HCT116 (cell line): ENCODE data around the gene USP10. TPM values are rescaled to one million over a fixed set of nuclear protein-coding genes. Genes with fewer than 3 reads are reported as not detected.

ENCODE experiments used
- ATAC-seq: fragments of 200-7000 bp; cut with Tn5 transposase; 2 replicates; pipeline ENCODE4 v1.9.1; 2020; ENCODE audit warnings: mild to moderate bottlenecking, moderate library complexity
- BruUV-seq: library from RNA; stranded (reverse); fragments of 400-500 nt; replicated peaks from 2 replicates; lab custom pipeline; 2021; lab: Mats Ljungman, UMichigan
- CTCF ChIA-PET: fragments of 300-600 bp; sonication (Branson Sonifier 250); formaldehyde crosslinking; loops from one replicate; lab custom pipeline; 2021; ENCODE audit warnings: antibody characterized with exemption; lab: Charles Lee
- POLR2A ChIA-PET: fragments of 300-600, 350-600 bp; sonication (Branson Sonifier 250); formaldehyde crosslinking; loops from one replicate; lab custom pipeline; 2021; ENCODE audit warnings: antibody characterized with exemption; lab: Charles Lee
- RAD21 ChIA-PET, 2 experiments: fragments of 300-600 bp; sonication (Branson Sonifier 250); formaldehyde crosslinking; loops; one replicate each; lab custom pipeline; 2023; ENCODE audit warnings: low total read pairs in 2 of 2; ENCODE audit not compliant: uncharacterized antibody in 2 of 2, unreplicated experiment in 2 of 2, low non-redundant PET in 1 of 2; lab: Charles Lee
- DNase-seq: peaks from one replicate; pipeline ENCODE4 v3.0.0-alpha.2; 2010; ENCODE audit warnings: low read depth, low spot score
- H2AFZ ChIP-seq: fragments of 200-600 bp; shearing (Covaris generic), sonication (generic); 2 replicates; pipeline ENCODE4 v1.6.1; 2017; ENCODE audit warnings: low read depth, mixed run types, mixed read lengths, antibody characterized with exemption, low read length; ENCODE audit not compliant: poor library complexity, severe bottlenecking
- H3K27ac ChIP-seq: 2 replicates; pipeline ENCODE4 v1.5.1; 2012; ENCODE audit warnings: low read depth, low read length
- H3K27me3 ChIP-seq: fragments of 200-600 bp; sonication (generic); 2 replicates; pipeline ENCODE4 v1.6.1; 2016; ENCODE audit warnings: mixed run types, low read length, mixed read lengths; ENCODE audit not compliant: insufficient read depth
- H3K36me3 ChIP-seq, 2 experiments: fragments of 200-500 bp in 1 of 2; fragments of 200-600 bp in 1 of 2; sonication (Bioruptor generic) in 1 of 2; sonication (generic) in 1 of 2; 2 replicates each; pipeline versions ENCODE4 v1.5.1 to v1.6.1; 2014 to 2016; ENCODE audit warnings: low read length in 2 of 2, inconsistent platforms in 1 of 2, mixed read lengths in 1 of 2, mixed run types in 1 of 2; ENCODE audit not compliant: insufficient read depth in 2 of 2, control insufficient read depth in 1 of 2
- H3K4me1 ChIP-seq, 2 experiments: fragments of 200-600 bp in 1 of 2; sonication (generic) in 1 of 2; 2 replicates each; pipeline versions ENCODE4 v1.5.1 to v1.6.1; 2012 to 2017; ENCODE audit warnings: low read length in 2 of 2, inconsistent platforms in 1 of 2, mild to moderate bottlenecking in 1 of 2, mixed read lengths in 1 of 2, mixed run types in 1 of 2, moderate library complexity in 1 of 2; ENCODE audit not compliant: insufficient read depth in 2 of 2, control insufficient read depth in 1 of 2
- H3K4me2 ChIP-seq: fragments of 200-600 bp; sonication (generic); 2 replicates; pipeline ENCODE4 v1.6.1; 2017; ENCODE audit warnings: mixed run types, low read length, mixed read lengths
- H3K4me3 ChIP-seq, 2 experiments: fragments of 200-600 bp in 1 of 2; sonication (generic) in 1 of 2; replicated peaks in 1 of 2; 2 replicates each; pipeline ENCODE4 v1.5.1; 2011 to 2016; ENCODE audit warnings: low read length in 2 of 2, control low read depth in 1 of 2, low read depth in 1 of 2, mild to moderate bottlenecking in 1 of 2, mixed read lengths in 1 of 2, mixed run types in 1 of 2
- H3K79me2 ChIP-seq: fragments of 200-600 bp; sonication (generic); 2 replicates; pipeline ENCODE4 v1.6.1; 2017; ENCODE audit warnings: mild to moderate bottlenecking, mixed run types, low read length, moderate library complexity, mixed read lengths; ENCODE audit not compliant: insufficient read depth
- H3K9ac ChIP-seq: fragments of 200-600 bp; sonication (generic); 2 replicates; pipeline ENCODE4 v1.6.1; 2016; ENCODE audit warnings: low read length, mixed read lengths
- H3K9me2 ChIP-seq: fragments of 200-600 bp; sonication (generic), shearing (Covaris generic); 2 replicates; pipeline ENCODE4 v1.6.1; 2017; ENCODE audit warnings: mixed run types, mild to moderate bottlenecking, moderate library complexity; ENCODE audit not compliant: insufficient read depth
- H3K9me3 ChIP-seq, 2 experiments: fragments of 200-500 bp in 1 of 2; fragments of 200-600 bp in 1 of 2; sonication (Bioruptor generic) in 1 of 2; sonication (generic) in 1 of 2; 2 replicates each; pipeline ENCODE4 v1.6.1; 2014 to 2017; ENCODE audit warnings: low read length in 2 of 2, mixed read lengths in 2 of 2, inconsistent platforms in 1 of 2, low read depth in 1 of 2, mild to moderate bottlenecking in 1 of 2, mixed run types in 1 of 2, moderate library complexity in 1 of 2; ENCODE audit not compliant: control insufficient read depth in 1 of 2, insufficient read depth in 1 of 2
- H4K20me1 ChIP-seq: fragments of 200-600 bp; sonication (generic), shearing (Covaris generic); 2 replicates; pipeline ENCODE4 v1.6.1; 2017; ENCODE audit warnings: mixed run types, mild to moderate bottlenecking, moderate library complexity; ENCODE audit not compliant: insufficient read depth
- ATF3 ChIP-seq: IDR thresholded peaks from 2 replicates; pipeline ENCODE4 v1.6.1; 2012
- CEBPB ChIP-seq: IDR thresholded peaks from 2 replicates; pipeline ENCODE4 v1.6.1; 2012; ENCODE audit warnings: low read depth
- ELF1 ChIP-seq: IDR thresholded peaks from 2 replicates; pipeline ENCODE4 v1.6.1; 2012; ENCODE audit warnings: low read depth, borderline replicate concordance
- POLR2AphosphoS5 ChIP-seq: IDR thresholded peaks from 2 replicates; pipeline ENCODE4 v1.6.1; 2011; ENCODE audit warnings: mild to moderate bottlenecking, low read depth, low read length, moderate library complexity
- SIN3A ChIP-seq: IDR thresholded peaks from 2 replicates; pipeline ENCODE4 v1.6.1; 2012; ENCODE audit warnings: low read depth
- intact Hi-C: fragments of 100-400 bp; cut with micrococcal nuclease; formaldehyde crosslinking; loops from 2 replicates; pipeline ENCODE4 v1.10.0; 2022
- total RNA-seq: library from RNA; stranded (reverse); gene quantifications from one replicate; pipeline ENCODE4 v1.2.1, GENCODE V29; 2021; ENCODE audit not compliant: unreplicated experiment

The USP10 gene
- total RNA-seq, 1 experiment from 2014 or later, result 175 TPM

DNA sequence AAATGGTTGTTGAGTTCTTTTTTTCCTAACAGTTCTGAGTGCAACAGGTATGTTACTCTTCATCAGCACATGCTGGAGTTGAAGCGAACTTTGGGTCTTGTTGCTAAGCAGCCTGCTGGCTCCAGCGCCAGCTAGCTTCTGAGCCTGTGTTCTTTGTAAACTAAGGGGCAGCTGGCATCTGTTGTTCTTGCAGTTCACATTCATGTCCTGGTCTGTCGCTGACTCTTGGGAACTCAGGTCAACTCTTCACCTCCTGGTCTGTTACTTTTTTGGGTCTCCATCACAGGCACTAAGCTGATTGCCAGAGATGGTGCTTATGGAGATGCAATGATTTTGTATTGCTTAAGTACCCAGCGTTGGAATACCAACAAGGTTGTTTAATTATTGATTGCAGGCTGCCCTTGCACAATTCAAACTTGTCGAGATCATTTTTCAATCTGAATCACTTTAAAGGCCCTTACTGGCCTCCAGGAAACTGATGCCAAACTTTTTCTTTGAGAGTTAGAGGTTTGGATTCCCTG lies 40.9 kb downstream of the USP10 start:
- no peak for TF ChIP-seq CEBPB
- TF ChIP-seq SIN3A, result no peak
- TF ChIP-seq POLR2AphosphoS5, result no peak
- TF ChIP-seq ELF1, result no peak
- ATAC-seq, result no peak
- H3K4me2 ChIP-seq, result no peak overlapping the region
- H3K9me3 ChIP-seq, result no peaks in the 10 kb centered on the region
- ChIA-PET CTCF (interaction anchor here (2.1 to 6.0 kb wide), 4 partner anchors 11 to 118 kb away, joined by 9 to 71 read pairs (median 51); no protein-coding TSS in a partner anchor), RAD21 (no interaction called here), POLR2A (no interaction called here)
- H3K36me3 ChIP-seq, result peaks cover 13 to 22% of the 10 kb centered on the region in 2 experiments; a peak in 3 of 4 replicates
- no peak overlapping the region for H2AFZ ChIP-seq
- peaks cover 100% of the 10 kb centered on the region for H3K79me2 ChIP-seq
- BruUV-seq, result no TSS peak
- H3K4me1 ChIP-seq, result peaks cover 16 to 26% of the 10 kb centered on the region in 2 experiments
- DNase-seq, result no peak
- intact Hi-C loops, result no loop called here
- H3K9ac ChIP-seq, result no peak overlapping the region
- no peak overlapping the region for H3K4me3 ChIP-seq
- H3K27me3 ChIP-seq, result no peaks in the 10 kb centered on the region
- no peak overlapping the region for H3K27ac ChIP-seq
- H4K20me1 ChIP-seq, result peaks cover 54% of the 10 kb centered on the region; the same call in 1 of the 2 replicates
- H3K9me2 ChIP-seq, result no peaks in the 10 kb centered on the region

DNA sequence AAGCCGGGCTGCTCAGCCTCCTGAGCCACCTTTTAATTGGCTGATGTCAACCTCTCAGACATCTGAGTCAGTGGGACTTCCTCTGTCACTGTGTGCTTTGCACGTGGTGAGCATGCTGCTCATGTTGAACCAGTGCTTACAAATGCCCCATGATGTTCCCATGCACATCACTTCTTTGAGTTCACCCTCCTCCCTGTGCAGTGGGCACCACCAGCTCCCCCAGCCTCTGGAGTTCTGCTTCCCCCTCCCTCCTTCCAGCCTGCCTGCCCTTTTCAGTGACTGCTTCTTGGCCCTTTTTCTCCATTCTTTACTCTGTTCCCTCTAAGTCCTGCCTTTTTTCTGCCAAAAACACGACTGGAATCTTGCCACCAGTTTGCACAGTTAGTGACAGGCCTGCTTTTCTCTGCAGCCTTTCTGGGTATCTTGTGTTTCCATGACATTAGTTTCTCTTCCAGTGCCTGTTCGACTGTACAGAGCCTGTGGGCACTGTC lies 41.6 kb downstream of the USP10 start:
- Histone ChIP-seq H3K9me3 (no peaks in the 10 kb centered on the region), H3K36me3 (peaks cover 14 to 29% of the 10 kb centered on the region in 2 experiments; a peak in 3 of 4 replicates), H3K9me2 (no peaks in the 10 kb centered on the region), H3K79me2 (peaks cover 100% of the 10 kb centered on the region), H4K20me1 (peaks cover 50% of the 10 kb centered on the region; the same call in 1 of the 2 replicates), H3K4me3 (no peak overlapping the region), H3K27me3 (no peaks in the 10 kb centered on the region), H3K27ac (no peak overlapping the region), H3K4me2 (no peak overlapping the region), H2AFZ (no peak overlapping the region), H3K9ac (no peak overlapping the region), H3K4me1 (peaks cover 9 to 19% of the 10 kb centered on the region in 2 experiments)
- ChIA-PET CTCF (interaction anchor here (2.1 to 6.0 kb wide), 2 partner anchors 11 to 119 kb away, joined by 9 to 71 read pairs; no protein-coding TSS in a partner anchor), POLR2A (no interaction called here), RAD21 (no interaction called here)
- DNase-seq, result no peak
- TF ChIP-seq ATF3, result no peak
- no peak for ATAC-seq
- BruUV-seq, result no TSS peak
- intact Hi-C loops, result no loop called here
